GM18505 (cell line): Measurements from ENCODE around the gene GRAMD2B.

Experiments used
- ATAC-seq: cut with Tn5 transposase; IDR thresholded peaks from one replicate; pipeline ENCODE4 v1.9.1; 2021; ENCODE audit not compliant: unreplicated experiment
- POLR2A ChIP-seq: IDR thresholded peaks from 4 replicates; pipeline ENCODE4 v1.6.1; 2011; ENCODE audit warnings: borderline replicate concordance; ENCODE audit not compliant: insufficient read depth, insufficient read length; ENCODE audit errors: extremely low read depth

GRAMD2B gene

DNA sequence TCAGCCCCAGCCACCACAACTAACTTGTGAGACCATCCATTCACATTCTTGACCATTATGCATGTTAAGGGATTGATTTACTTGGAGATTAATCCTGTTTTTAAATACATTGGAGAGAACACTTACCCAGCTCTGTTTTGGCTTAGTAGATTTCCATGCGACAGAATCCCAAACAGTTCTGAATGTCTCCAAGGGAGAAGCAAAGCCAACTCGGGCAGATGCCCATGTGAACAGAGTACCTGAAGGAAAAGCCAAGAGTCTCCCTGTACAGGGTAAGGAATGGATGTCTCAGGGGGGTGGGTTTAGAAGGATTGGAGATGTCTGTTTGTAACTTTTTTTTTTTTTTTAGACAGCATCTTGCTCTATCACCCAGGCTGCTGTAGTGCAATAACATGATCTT, 61.0 kb downstream of the GRAMD2B start:
- no peak for ATAC-seq
- TF ChIP-seq POLR2A, result no peak

DNA sequence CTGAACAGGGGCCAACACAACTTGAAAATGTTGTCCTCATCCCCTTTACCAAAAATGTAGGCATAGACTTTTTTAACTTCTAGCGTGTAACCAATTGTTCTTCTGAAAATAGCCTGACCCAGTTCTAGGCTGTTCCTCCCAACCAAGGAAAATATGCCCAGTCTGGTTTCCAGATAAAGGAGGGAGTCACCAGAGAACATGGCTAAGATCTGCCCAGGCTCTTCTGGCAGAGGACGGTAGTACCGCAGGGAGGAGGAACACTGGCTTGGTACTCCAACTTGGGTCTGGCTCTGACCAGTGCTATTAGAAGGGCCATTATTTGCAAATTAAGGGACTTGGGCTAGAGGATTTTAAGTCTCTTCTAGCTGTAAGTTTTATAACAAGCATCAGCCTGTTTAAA, 63.1 kb downstream of the GRAMD2B start:
- ATAC-seq, result no peak
- no peak for TF ChIP-seq POLR2A

DNA sequence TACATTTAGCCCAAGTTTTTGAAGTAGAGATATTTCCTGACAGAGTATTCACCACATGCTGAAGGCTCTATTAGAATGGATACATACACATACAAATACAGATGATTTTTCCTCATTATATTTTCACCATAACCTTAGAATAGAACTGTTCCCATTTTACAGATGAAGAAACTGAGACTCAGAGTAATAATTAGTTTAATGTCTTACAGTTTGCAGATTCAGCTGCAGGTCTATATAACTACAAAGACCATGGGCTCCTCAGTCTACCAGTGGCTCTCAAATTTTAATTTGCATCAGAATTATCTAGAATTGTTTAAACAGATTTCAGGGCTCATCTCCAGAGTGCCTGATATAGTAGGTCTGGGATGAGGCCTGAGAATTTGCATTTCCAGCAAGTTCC, 64.4 kb downstream of the GRAMD2B start:
- no peak for ATAC-seq
- no peak for TF ChIP-seq POLR2A

DNA sequence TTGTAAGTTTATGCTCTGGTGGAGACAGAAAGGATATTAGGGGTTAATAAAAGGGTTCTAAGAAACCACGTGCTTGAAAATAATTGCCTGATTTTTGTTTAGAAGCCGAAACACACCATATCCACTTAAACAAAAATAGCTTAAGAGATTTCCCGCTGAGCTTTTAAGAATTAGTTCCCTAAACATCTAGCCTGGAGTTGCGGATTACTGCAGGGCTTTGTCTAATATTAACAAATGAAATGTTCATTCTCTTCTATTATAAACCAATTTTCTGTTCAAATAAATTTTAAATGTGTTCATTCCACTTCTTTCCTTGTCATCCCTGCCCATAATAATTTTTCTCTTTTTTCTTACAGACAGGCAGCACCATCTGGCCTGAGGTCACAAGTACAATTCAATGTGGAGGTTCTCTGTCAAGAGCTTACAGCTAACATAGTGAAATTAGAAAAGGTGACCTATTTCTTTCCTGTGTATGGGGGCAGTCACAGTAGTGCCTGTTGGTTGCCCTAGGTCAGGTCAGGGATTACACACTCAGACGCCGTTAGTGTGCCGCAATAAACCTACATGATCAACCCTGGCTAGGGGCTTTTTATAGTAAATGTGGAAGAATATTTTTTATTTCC, 65.3 kb downstream of the GRAMD2B start:
- ATAC-seq, result no peak
- TF ChIP-seq POLR2A, result no peak

- ATAC-seq, result no peak
- no peak for TF ChIP-seq POLR2A
Observed at GRCh38 chr5:126490167-126490940, 67.1 kb downstream of the GRAMD2B start.

- TF ChIP-seq POLR2A, result no peak
- no peak for ATAC-seq
Observed at GRCh38 chr5:126492939-126493338, 69.7 kb downstream of the GRAMD2B start.

GRCh38 chr5:126494393-126494792, 71.2 kb downstream of the GRAMD2B start:
- ATAC-seq, result no peak
- no peak for TF ChIP-seq POLR2A

DNA sequence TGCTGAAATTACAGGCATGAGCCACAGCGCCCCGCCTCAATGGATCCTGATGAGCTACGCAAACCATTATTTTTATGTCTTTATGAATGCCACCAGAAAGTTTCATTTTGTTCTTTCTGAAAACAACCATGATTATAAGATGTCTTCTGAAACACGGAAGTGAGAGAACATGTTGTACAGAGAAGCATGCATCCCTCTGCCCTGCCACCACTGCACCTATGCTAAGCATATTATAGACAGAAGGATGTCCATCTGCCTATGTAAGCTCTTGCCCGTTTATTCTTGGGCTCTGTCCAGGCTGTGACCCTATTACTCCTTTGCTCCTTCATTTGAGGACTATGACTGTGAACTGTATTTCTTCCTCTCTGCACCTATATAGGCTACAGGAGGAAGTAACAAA, 74.3 kb downstream of the GRAMD2B start:
- no peak for ATAC-seq
- no peak for TF ChIP-seq POLR2A

GRCh38 chr5:126499278-126499677, 76.1 kb downstream of the GRAMD2B start:
- ATAC-seq, result no peak
- no peak for TF ChIP-seq POLR2A

DNA sequence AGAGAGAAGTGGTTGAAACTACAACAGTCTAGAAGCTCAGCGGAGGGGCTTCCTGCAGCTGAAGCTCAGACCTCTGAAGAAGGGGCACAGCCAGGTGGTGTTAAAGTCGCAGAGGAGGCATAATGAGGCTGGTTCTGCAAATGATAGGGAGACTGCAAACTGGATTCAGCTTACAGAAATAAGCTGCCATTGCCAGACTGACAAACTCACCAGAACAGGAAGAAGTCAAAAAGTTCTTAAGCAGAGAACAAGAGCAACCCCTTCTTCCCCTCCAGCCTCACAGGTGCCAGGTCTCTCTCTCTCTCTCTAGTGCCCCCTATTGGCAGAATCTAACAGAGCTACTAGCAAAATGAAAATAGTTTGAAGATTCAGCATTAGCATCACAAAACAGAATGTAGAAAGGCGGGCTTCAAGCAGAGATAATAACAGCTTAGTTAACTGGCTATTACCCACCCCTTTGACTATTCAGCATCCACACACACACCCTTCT, 76.7 kb downstream of the GRAMD2B start:
- TF ChIP-seq POLR2A, result no peak
- ATAC-seq, result no peak

DNA sequence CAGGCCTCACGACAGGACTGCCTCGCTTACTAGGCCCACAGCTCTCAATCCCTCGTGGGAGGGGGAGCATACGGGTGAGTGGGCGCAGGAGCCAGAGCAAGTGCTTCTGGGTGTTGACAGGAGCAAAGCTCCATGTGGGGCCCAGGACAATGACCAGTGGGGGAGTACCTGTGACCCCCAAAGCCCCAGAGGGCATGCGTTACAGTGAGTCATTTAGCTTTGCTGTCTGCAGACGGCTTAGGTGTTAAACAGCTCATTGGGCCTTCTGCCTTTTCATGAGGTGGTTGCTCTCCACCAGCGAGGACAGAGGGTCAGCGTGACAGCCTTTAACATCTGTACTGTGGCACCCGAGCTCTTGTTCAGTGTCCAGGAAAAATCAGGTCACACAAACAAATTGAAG, 78.2 kb downstream of the GRAMD2B start:
- no peak for TF ChIP-seq POLR2A
- no peak for ATAC-seq

DNA sequence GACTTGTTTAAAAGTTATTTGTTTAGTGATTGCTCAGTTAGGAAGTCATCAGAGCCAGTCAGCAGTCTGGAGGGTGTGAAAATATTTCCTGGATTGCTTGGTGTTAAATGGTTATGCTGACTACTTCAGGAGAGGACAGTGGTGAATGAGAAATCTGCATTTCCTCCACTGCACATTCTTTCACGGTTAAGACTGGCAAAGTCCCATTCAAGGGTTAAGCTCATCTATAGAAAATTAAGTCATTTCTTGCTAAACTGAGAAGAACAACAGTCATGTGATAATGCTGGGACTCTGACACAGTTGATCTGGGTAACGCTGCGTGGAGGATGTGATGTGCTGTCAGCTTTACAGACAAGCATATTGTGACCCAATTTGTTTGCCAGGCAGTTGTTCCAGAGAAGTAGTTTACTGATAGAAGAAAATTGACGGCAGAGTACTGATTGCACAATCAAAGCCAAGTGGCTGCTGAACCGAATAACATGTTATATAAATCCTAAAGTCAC, 80.4 kb downstream of the GRAMD2B start:
- no peak for ATAC-seq
- no peak for TF ChIP-seq POLR2A

GRCh38 chr5:126506079-126506478, 82.9 kb downstream of the GRAMD2B start:
- no peak for TF ChIP-seq POLR2A
- ATAC-seq, result no peak
